C4-2B (cell line): Measurements from ENCODE around the gene PDHA1.

Source experiments
- CTCF ChIP-seq: fragments of 450-650 bp; conservative IDR thresholded peaks from 2 replicates; pipeline ENCODE4 v1.5.1; 2017; ENCODE audit warnings: mild to moderate bottlenecking
- ZFX ChIP-seq: fragments of 450-650 bp; IDR thresholded peaks from 2 replicates; pipeline ENCODE4 v1.6.1; 2017

- TF ChIP-seq CTCF (no peak), ZFX (no peak)
These were observed 66.5 kb downstream of the PDHA1 start for GRCh38 chrX:19410259-19410658.
